Urothelium cell line (cell line): Measurements from ENCODE around the gene SUSD2.
"Not testable (repeated sequence)": the region's sequence is repeated elsewhere in the genome, so short reads cannot be mapped to it uniquely, and the experiment has no call there.

Source experiments
- DNase-seq: peaks from one replicate; pipeline ENCODE4 v3.0.0; 2011; ENCODE audit warnings: low spot score, mixed read lengths
- FAIRE-seq: peaks from 2 replicates; lab custom pipeline; 2011; peaks lifted over from hg19 to GRCh38; lab: Jason Lieb, UNC

SUSD2 gene, protein sequence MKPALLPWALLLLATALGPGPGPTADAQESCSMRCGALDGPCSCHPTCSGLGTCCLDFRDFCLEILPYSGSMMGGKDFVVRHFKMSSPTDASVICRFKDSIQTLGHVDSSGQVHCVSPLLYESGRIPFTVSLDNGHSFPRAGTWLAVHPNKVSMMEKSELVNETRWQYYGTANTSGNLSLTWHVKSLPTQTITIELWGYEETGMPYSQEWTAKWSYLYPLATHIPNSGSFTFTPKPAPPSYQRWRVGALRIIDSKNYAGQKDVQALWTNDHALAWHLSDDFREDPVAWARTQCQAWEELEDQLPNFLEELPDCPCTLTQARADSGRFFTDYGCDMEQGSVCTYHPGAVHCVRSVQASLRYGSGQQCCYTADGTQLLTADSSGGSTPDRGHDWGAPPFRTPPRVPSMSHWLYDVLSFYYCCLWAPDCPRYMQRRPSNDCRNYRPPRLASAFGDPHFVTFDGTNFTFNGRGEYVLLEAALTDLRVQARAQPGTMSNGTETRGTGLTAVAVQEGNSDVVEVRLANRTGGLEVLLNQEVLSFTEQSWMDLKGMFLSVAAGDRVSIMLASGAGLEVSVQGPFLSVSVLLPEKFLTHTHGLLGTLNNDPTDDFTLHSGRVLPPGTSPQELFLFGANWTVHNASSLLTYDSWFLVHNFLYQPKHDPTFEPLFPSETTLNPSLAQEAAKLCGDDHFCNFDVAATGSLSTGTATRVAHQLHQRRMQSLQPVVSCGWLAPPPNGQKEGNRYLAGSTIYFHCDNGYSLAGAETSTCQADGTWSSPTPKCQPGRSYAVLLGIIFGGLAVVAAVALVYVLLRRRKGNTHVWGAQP

DNA sequence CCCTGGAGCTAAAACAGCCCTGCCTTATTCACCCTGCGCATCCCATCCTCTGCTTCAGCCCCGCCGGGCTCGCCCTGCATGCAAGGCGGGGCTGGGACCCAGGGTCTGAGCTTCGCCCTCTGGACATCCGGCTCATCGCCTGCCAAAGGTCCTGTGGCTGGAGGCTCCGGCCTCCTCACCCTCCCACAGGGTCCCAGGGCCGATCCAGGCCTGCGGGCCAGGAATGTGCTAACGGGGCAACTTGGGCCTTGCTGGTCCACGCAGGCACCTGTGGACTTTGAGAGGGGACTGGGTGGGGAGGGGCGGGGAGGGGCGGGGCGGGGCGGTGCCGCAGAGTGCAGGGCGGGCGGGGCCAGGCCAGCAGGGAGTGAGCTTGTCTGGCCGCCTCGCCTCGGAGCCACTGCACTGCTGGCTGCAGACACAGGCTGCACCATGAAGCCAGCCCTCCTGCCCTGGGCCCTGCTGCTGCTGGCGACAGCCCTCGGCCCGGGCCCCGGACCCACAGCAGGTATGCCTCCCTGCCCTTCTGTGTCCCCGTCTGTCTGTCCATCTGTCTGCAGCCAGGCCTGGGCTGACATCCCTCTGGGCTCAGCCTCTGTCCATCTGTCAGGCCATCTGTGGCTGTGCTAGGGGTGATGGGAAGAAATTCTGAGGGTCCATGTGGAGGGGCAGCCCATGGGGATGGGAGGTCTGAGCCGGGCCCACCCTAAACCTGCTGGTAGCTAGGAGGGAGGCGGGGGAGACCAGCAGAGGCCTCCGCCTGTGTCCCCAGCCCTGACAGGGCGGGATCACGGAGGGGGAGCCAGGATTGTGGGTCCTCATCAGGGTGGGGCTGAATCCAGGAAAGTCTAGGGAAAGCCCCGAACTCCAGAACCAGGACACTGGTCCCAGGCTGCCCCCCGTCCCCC, at the start of gene SUSD2:
Gene SUSD2 (plus strand): TSS at position 400 of the 908 bp plus-strand sequence. CDS start 33 bp downstream, at position 433.
- no peak for DNase-seq
- FAIRE-seq = peak; percentile 77

DNA sequence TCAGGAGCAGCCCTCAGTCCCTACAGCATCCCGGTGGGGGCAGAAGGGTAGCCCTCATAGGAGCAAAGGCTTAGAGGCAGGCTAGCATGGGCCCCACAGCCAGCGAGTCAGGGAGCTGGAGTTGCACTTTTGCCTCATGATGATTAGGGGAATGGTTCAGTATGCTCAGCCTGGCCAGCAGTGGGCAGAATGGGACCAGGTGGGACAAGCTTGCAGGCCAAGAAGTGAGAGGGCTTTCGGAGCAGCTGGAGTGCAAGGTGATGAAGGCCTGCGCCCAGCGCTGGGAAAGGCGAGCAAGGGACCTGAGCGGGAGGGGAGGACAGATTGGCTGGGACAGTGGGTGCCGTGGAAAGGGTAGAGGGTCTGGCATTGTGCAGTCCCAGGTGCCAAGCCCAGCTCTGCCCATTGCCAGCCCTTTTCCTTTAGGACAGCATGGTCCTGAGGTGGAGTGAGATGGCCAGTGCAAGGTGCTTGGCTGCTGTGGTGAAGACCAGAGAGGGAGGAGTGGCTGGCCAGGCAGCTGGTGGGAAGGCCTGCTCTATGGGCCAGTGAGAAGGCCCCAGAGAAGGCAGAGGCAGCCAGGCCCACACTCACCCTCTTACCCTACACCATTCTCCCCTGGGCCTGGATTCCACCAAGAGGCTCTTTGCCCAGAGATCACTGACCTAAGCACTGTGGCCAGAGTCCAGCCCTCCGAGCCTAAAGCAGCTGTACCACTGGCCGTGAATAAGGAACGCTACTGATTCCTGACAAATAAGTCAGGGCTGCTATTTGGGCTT, 47.9 kb upstream of the SUSD2 start:
- DNase-seq (no peak), FAIRE-seq (peak; percentile 74)

DNA sequence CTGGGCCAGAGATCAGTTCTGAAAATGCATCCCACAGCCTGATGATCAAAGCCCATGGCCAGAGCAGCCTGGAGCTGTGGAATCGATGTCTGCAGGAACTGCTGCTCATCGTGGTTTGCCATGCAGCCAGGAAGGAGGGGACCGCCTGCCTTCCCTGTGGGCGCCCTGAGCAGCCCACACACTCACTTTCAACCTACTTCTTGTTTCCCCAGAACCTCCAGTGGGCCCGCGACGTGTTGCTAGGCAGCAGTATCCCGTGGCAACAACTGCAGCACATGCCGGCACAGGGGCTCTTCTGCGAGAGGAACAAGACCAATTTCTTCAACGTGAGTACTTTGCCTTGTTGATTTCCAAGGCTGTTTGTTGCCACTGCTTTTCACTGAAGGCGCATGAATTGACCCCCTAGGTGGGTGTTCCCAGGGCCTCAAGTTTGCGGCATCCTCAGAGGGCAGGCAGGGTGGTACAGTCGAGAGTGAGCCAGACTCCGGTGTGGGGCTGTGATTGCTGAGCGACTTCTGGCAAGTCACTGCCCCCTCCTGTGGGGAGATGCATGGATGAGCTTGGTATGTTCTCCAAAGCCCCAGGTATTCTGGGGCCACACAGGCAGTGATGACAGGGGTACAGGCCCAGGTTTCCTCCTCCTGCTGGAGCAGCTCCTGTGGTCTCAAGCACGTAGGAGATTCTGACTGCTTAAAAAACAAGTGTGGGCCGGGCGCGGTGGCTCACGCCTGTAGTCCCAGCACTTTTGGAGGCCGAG, 47.0 kb upstream of the SUSD2 start:
- DNase-seq (no peak), FAIRE-seq (no peak)

DNA sequence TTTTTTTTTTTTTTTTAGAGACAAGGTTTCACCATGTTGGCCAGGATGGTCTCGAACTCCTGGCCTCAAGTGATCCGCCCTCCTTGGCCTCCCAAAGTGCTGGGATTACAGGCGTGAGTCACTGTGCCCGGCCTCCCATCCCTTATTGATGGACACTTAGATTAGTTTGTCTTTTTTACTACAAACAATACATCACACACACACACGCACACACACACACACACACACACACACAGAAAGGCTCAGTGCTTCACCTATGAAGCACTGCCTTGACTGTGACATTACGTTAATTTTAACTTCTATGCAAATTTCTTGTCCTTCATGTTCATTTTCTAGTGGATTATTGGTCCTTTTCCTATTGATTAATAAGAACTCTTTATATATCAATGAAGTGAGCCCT, 44.8 kb upstream of the SUSD2 start:
- not testable (repeated sequence) for DNase-seq
- FAIRE-seq = peak; percentile 5

DNA sequence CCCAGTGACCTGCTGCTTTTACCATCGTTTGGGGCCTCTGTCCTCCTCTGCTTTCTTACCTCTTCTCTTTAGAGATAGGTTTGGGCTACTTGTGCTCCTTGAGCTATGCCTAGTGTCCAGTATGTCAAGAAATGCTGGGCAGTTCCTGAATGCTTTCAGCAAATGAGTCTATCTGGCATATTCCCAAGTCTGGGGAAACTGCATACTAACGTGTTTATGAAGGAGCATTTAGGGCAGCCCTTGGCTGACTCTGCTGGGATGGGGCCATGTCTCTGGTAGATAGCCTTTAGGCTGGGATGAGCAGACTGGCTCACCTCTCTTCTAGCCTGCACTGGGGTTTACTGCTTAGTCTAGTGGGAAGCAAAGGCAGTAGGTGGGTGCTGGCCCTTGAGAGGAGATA, 43.7 kb upstream of the SUSD2 start:
- no peak for DNase-seq
- no peak for FAIRE-seq

DNA sequence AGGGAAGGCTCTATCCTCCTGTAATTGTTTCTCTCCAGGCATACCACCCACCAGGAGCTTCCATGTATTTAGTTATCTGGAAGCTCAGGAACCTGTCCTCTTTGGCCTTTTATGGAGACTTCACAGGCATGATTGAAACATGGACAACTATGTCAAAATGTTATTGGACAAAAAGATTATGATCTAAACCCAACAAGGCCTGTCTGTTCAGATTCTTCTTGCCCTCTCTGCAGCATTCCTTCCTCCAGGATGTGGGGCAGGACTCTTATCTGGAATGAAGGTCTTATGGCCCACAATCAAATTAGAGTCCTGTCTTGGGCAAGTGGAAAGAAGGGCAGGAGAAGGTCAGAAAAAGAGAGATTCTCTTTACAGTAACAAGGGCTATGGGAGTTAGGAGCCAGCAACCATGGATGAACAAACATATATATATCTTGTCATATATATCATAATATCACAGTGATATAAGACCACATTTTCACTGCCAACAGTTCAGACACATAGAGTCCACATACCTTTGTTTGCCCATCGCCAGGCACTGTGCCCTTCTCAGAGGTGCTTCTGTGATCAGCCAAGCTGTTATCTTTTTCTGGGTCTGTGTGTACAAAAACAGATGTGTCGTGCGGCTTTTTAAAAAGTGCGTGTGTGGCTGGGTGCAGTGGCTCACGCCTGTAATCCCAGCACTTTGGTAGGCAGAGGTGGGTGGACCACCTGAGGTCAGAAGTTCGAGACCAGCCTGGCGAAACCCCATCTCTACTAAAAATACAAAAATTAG, 42.5 kb upstream of the SUSD2 start:
- FAIRE-seq (no peak), DNase-seq (no peak)

DNA sequence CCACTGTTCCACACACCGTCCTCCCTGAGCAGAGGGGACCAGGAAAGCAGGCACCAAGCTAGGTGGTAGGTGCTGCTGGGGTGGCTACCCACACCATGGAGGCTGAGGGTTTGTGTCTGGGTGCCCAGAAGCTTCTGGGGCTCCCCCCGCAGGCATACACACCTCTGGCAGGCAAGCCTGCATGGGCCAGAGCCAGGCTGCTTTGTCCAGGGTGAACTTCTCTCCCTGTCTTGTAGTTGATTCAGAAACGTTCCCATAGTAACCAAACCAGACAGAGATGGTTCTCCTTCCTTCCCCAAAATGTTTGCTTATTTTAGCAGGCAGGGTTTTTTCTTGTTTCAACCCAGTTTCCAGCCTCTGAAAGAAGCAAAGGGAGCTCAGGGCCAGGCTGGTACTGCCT, 40.9 kb upstream of the SUSD2 start:
- DNase-seq = no peak
- FAIRE-seq = no peak

DNA sequence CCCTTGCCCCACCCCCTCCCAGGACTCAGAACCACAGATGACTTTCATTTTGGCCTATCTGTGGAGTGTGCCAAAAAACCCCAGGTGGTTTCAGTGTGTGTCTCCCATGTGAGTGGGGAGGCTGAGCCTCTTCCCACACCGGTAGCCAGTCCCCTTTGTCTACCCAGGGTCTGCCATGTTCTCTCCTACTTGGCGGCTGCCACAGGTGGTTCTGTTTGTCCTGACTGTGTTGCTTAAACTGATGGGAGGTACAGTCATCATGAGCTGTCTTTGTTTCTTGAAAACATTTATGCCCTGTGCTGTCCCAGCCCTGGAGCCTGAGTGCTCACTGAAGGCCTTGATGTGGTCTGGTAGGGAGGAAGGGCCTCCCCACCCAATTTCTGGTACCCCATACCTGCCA, 39.7 kb upstream of the SUSD2 start:
- no peak for FAIRE-seq
- no peak for DNase-seq

DNA sequence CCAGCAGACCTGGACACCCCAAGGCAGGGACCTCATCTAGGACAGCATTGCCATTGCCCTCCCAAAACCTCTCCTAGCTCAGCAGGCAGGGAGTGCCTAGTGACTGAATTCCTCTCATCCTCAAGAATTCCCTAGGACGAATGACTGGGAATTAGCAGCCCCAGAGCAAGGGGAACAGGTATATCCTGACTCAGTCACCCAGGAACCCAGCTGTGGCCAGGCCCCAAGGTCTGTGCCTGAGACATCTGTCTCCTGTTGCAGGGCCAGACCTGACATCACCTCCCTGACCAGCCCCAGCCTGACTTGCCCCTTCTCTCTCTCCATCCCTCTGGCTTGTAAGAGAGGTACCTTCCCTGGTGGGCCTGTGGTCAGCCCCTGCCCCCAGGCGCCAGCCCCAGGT, 39.0 kb upstream of the SUSD2 start:
- no peak for DNase-seq
- no peak for FAIRE-seq

DNA sequence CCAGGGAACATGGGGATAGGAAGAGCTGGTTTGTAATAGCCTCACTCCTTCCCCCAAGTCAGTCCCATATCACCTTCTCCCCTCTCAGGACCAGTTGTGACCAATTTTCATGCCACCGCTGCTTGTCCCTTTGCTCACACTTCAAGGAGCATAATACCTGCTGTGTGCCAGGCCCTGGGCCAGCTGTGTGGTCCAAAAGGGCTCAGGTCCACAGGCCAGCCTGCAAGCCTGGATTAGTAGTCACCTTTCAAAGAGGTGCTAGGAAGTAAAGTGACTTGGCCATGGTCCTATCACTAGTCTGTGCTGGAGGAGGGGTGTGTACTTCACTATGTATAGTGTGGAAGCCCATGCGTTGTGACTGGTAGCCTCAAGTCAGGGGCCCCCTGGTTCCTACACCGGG, 38.5 kb upstream of the SUSD2 start:
- FAIRE-seq (peak; percentile 20), DNase-seq (no peak)

DNA sequence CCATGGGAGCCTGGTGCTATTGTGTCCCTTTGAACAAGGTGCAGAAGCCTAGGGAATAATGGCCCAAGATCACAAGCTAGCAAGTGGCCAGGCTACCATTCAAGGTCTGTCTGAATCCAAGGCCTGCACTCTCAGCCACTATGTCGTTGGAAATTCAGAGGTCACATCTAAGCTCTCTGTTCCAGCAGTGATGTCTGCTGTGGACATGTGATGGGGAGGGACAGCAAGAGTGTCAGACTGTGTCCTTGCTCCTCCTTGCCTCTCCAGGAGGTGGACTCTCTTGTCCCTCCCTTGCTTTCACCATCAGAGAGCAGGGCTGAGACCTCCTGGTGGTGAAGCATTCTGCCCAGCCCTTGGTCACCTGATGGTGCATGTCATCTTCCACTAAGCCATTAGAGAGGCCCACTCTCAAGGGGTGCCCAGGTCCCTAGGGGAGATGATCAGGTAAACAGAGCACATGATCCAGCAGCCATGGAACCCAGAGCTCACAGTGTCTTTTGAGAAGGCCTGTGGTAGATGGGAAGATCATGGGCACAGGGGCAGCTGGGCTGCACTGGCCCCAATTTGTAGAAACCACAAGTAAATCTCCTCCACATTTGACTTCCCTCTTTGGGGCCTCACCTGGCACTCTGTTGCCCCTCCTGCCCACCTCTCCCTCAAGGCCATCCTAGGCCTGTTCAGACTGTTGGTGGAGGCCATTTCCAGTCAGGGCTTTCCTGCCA, 37.1 kb upstream of the SUSD2 start:
- FAIRE-seq (peak; percentile 74), DNase-seq (no peak)

DNA sequence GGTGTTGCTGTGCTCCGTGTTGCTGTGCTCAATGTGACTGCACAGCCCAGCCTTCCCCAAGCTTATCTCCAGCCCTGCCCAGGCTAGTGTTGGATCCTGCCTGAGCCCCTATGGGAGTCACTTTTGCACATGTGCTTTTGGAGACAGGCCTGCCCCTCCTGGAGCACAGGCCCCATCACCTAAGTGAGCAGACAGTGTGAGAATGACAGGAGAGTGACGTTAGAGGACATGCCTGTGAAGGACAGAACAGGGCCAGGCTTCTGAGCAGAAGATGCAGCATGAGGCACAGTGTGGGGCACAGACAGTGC, 36.6 kb upstream of the SUSD2 start:
- FAIRE-seq (peak; percentile 55), DNase-seq (no peak)

DNA sequence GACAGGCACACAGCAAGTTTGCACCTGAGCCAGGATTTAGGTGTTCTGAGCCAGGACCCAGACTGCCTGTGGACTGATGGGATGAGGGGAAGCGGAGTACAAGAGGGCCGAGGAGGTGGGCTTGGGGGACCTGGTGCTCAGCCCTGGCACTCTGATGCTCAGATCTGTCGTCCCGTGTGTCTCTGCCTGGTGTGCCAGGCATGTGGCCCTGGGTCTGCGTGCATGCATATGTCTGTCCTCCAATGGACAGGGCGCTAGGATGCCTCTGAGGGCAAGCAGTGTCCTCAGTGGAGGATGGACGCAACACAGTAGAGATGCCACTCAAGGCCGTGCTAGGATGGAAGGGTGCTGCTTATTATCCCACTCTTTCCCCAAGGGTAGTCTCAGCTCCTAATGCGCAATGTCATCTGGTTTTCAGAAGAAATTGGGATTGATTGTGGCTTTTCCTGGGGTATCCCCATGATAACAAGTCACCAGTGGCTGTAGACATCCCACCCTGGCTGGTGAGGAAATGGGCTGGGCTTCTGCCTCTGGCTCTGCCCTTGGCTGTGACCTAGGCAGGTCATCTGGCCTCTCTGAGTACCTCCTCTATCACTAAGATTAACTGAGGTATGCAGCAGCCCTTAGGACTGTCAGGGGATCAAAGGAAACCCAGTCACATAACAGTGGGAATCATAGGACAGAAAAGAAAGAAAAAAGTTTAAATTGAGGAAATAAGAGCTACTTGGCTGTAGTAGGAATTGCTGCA, 35.7 kb upstream of the SUSD2 start:
- DNase-seq (no peak), FAIRE-seq (no peak)

DNA sequence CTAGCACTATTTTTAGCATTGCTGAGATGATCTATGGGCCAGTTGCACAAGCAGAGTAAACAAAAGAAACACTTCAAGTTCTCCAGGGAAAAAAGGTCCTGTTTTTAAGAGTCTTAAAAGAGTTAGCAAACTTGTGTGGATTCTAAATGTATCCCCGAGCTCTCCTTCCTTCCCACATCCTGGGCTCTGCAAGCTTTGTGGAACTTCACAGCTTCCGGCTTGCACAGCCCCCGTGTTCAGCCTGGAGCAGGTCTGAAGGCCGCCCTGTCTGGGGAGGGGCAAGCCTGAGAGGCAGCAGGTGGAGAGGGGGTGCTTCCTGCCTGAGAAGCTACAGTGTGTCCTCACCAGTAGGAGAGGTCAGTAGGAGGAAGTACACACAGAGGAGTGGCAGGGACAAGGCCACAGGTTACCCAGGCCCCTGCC, 35.1 kb upstream of the SUSD2 start:
- FAIRE-seq (peak; percentile 92), DNase-seq (peak; percentile 84)

DNA sequence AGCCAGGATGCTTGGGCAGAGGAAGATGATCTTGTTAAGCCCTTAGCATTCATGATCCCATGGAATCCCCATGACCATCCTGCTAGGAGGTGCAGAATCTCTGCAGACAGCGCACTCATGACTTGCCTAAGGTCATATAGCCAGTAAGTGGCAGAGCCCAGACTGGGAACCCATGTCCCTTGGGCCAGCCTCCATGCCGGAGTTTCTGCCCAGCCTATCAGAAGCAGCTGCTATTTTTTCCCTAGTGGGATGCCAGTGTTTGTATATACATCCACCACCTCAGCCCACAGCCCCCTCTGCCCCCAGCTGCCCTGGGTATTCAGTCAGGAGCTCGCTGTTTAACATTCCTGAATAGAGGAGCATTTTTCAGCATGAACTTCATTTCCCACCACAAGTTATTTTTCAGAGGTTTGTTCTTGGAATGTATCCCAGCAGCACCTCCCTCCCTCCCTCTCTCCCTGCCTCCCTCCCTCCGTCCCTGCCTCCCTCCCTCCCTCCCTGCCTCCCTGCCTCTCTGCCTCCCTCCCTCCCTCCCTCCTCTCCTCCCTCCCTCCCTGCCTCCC, 34.4 kb upstream of the SUSD2 start:
- DNase-seq (peak; percentile 78), FAIRE-seq (peak; percentile 77)

DNA sequence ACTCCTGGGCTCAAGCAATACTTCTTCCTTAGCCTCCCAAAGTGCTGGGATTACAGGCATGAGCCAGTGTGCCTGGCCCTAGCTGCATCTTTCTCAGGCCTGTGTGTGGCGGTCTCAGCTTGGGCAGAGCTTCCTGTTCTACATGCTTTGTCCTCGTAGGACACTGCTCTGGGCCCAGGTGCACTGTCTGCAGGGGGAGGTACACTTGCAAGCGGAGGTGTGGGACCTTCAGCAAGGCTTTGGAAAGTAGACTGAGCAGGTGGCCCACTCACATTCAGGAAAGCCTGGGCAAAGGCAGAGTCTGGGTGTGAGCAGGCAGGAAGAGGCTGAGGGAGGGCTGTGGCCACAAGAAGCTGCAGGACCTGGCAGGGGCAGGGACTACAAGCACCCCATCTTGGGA, 33.6 kb upstream of the SUSD2 start:
- FAIRE-seq = no peak
- no peak for DNase-seq
